NB4 (cell line): ENCODE results near the gene GREB1L.

Experiments used
- MYC ChIP-seq: IDR thresholded peaks from 2 replicates; pipeline ENCODE4 v1.6.1; 2011; ENCODE audit warnings: low read depth, low read length
- POLR2A ChIP-seq: IDR thresholded peaks from 2 replicates; pipeline ENCODE4 v1.6.1; 2011; ENCODE audit warnings: mild to moderate bottlenecking; ENCODE audit not compliant: insufficient read length; ENCODE audit errors: extremely low read depth
- TF ChIP-seq, protein P1 (sequence below): IDR thresholded peaks from one replicate; pipeline ENCODE4 v1.5.1; 2012; ENCODE audit warnings: low read depth, low read length
- TF ChIP-seq, protein P2 (sequence below): IDR thresholded peaks from 2 replicates; pipeline ENCODE4 v1.6.1; 2011; ENCODE audit warnings: low read depth, low read length

DNA sequence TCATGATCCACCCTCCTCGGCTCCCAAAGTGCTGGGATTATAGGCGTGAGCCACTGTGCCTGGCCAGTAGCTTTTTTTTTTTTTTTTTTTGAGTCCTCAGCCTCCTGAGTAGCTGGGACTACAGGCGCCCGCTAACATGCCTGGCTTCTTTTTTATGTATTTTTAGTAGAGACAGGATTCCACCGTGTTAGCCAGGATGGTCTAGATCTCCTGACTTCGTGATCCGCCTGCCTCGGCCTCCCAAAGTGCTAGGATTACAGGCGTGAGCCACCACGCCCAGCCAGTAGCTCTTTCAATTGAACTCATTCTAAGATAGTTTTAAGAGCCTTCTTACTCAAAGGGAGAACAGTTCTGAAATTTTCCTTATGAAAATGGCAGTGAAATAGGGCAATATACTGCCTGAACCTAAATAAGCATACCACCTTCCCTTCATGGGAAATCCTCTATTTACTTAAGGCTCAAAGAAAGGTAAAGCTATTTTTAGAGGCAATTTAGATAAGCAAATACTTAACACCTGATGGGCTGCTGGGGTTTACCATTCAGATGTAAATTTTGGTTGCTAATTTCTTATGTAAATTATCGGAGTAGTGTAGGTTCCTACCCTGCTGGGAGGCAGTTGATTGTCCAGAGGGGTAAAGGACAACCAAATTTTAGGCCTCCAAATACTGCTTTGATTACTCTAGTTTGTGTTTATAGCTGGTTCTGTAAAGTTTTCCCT is 144.7 kb downstream of the GREB1L start:
- TF ChIP-seq, protein P1, sequence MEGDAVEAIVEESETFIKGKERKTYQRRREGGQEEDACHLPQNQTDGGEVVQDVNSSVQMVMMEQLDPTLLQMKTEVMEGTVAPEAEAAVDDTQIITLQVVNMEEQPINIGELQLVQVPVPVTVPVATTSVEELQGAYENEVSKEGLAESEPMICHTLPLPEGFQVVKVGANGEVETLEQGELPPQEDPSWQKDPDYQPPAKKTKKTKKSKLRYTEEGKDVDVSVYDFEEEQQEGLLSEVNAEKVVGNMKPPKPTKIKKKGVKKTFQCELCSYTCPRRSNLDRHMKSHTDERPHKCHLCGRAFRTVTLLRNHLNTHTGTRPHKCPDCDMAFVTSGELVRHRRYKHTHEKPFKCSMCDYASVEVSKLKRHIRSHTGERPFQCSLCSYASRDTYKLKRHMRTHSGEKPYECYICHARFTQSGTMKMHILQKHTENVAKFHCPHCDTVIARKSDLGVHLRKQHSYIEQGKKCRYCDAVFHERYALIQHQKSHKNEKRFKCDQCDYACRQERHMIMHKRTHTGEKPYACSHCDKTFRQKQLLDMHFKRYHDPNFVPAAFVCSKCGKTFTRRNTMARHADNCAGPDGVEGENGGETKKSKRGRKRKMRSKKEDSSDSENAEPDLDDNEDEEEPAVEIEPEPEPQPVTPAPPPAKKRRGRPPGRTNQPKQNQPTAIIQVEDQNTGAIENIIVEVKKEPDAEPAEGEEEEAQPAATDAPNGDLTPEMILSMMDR, result no peak
- TF ChIP-seq MYC, result no peak
- TF ChIP-seq POLR2A, result no peak
- TF ChIP-seq, protein P2, sequence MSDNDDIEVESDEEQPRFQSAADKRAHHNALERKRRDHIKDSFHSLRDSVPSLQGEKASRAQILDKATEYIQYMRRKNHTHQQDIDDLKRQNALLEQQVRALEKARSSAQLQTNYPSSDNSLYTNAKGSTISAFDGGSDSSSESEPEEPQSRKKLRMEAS, result no peak
